Upper lobe of left lung (tissue), 6 donors: ENCODE data around the gene CARMIL3. TPM values are rescaled to one million over a fixed set of nuclear protein-coding genes. Genes with fewer than 3 reads are reported as not detected.

Experiments used
- ATAC-seq, 2 donors: fragments of 200-7000 bp; cut with Tn5 transposase; one replicate each; pipeline ENCODE4 v1.9.1; 2022; ENCODE audit warnings: mild to moderate bottlenecking in 2 of 2, moderate library complexity in 2 of 2; ENCODE audit not compliant: low FRiP score in 2 of 2
- DNase-seq, 2 donors: peaks; one replicate each; pipeline ENCODE4 v3.0.0-alpha.2; 2019 to 2020
- H3K27ac ChIP-seq, 4 donors: fragments of 200-600 bp; sonication (generic); one replicate each; pipeline ENCODE4 v1.5.1; 2016 to 2019
- H3K27me3 ChIP-seq, 4 donors: fragments of 200-600 bp; sonication (generic); one replicate each; pipeline ENCODE4 v1.5.1; 2017 to 2019
- H3K36me3 ChIP-seq, 4 donors: fragments of 200-600 bp; sonication (generic); one replicate each; pipeline ENCODE4 v1.5.1; 2016 to 2019
- H3K4me1 ChIP-seq, 4 donors: fragments of 200-600 bp; sonication (generic); one replicate each; pipeline ENCODE4 v1.5.1; 2018 to 2019
- H3K4me3 ChIP-seq, 4 donors: fragments of 200-600 bp; sonication (generic); one replicate each; pipeline ENCODE4 v1.5.1; 2017 to 2019; ENCODE audit warnings: mild to moderate bottlenecking in 2 of 4, moderate library complexity in 1 of 4
- H3K9me3 ChIP-seq, 4 donors: fragments of 200-600 bp; sonication (generic); one replicate each; pipeline ENCODE4 v1.5.1; 2018 to 2019
- EP300 ChIP-seq, 4 donors: sonication (generic); formaldehyde crosslinking; IDR thresholded peaks; one replicate each; pipeline ENCODE4 v1.5.1; 2017; ENCODE audit warnings: antibody characterized with exemption in 4 of 4, control low read depth in 2 of 4
- POLR2A ChIP-seq, 4 donors: fragments of 450-650 bp; IDR thresholded peaks; one replicate each; pipeline ENCODE4 v1.5.1; 2016 to 2017; ENCODE audit warnings: antibody characterized with exemption in 4 of 4, mild to moderate bottlenecking in 2 of 4
- POLR2AphosphoS5 ChIP-seq, 2 donors: sonication (generic); formaldehyde crosslinking; IDR thresholded peaks; one replicate each; pipeline ENCODE4 v1.5.1; 2017; ENCODE audit warnings: antibody characterized with exemption in 2 of 2
- WGBS, 2 donors: methylation state at CpG; one replicate each; pipeline ENCODE4 v1.1.5; 2017 to 2018; 5-methylcytosine and 5-hydroxymethylcytosine counted together
- total RNA-seq, 6 donors: library from RNA; depleted of rRNA in 4 of 6; stranded (reverse); fragments of >200 nt in 4 of 6; gene quantifications; one replicate each; pipeline versions ENCODE4 v1.1.0 to v1.2.1, GENCODE V29; 2016 to 2021
- TF ChIP-seq, protein P1 (sequence below), 6 experiments: fragments of 450-650 bp in 4 of 6; fragments of 200-600 bp in 2 of 6; sonication (generic) in 2 of 6; IDR thresholded peaks; one replicate each; pipeline ENCODE4 v1.5.1; 2016 to 2019; ENCODE audit warnings: antibody characterized with exemption in 6 of 6
- donor health status: DM: no; HTN: no; CAD: no; lungs with moderate emphysema.
- donor health status: DM: no; HTN: yes; CAD: no; lungs with severe emphysema.

CARMIL3 gene
- total RNA-seq, 6 donors from 2014 or later: 0.39 to 15.7 (median 1.2) TPM

DNA sequence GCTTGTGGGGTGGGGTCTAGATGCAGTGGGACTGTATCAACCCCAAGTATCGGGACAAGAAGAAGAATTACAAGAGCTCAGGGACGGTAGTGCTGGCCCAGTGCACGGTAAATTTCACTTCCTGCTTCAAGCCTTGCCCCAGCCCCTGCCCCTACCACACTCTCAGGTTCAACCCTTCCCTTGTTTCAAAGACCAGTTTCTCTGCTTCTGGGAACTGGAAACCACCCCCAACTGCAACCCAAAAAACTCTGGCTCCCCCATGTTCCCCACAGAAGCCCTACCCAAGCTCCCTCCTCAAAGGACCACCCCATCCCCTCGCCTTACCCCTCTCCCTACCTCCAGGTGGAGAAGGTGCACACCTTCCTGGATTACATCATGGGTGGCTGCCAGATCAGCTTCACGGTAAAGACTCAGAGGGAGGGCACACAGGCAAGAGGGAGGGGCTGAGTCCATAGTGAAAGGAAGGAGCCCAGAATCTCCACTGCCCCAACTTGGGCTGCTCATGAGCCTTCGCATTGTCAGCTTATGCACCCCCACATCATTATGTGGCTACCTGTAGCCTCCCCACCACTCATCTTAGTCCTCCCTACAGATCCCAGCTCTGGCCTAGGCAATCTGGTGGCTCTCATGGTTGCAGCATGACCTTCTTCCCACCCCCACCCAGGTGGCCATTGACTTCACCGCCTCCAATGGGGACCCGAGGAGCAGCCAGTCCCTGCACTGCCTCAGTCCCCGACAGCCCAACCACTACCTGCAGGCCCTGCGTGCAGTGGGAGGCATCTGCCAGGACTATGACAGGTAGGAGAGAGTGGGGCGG lies 23.9 kb downstream of the CARMIL3 start:
- Histone ChIP-seq H3K9me3 (no peaks in the 10 kb centered on the region), H3K27me3 (no peaks in the 10 kb centered on the region), H3K4me3 (no peak overlapping the region), H3K4me1 (peaks cover 2 to 7% (median 5%) of the 10 kb centered on the region in 4 donors), H3K27ac (no peak overlapping the region), H3K36me3 (no peaks in the 10 kb centered on the region)
- TF ChIP-seq POLR2A (IDR thresholded peaks at IDR 0.05) (no peak), POLR2AphosphoS5 (IDR thresholded peaks at IDR 0.05) (no peak), EP300 (IDR thresholded peaks at IDR 0.05) (no peak)
- TF ChIP-seq, protein P1, sequence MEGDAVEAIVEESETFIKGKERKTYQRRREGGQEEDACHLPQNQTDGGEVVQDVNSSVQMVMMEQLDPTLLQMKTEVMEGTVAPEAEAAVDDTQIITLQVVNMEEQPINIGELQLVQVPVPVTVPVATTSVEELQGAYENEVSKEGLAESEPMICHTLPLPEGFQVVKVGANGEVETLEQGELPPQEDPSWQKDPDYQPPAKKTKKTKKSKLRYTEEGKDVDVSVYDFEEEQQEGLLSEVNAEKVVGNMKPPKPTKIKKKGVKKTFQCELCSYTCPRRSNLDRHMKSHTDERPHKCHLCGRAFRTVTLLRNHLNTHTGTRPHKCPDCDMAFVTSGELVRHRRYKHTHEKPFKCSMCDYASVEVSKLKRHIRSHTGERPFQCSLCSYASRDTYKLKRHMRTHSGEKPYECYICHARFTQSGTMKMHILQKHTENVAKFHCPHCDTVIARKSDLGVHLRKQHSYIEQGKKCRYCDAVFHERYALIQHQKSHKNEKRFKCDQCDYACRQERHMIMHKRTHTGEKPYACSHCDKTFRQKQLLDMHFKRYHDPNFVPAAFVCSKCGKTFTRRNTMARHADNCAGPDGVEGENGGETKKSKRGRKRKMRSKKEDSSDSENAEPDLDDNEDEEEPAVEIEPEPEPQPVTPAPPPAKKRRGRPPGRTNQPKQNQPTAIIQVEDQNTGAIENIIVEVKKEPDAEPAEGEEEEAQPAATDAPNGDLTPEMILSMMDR (IDR thresholded peaks at IDR 0.05): no peak
- DNase-seq (no peak), ATAC-seq (no peak)
- 62 to 78% methylated on average over 8 to 11 of the region's 11 CpGs for WGBS, 2 donors

DNA sequence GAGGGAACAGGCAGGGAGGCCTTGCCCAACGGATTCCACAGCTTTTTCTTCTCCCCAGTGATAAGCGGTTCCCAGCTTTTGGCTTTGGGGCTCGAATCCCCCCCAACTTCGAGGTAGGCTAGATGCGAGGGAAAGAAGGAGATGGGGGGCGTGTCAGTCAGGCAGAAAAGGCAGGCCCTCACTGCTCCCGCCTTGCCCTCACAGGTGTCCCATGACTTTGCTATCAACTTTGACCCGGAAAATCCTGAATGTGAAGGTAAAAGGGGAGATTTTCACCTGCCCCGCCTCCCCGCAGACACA lies 24.4 kb downstream of the CARMIL3 start:
- H3K4me1 ChIP-seq: peaks cover 8 to 13% (median 9%) of the 10 kb centered on the region in 4 donors
- ATAC-seq: no peak

DNA sequence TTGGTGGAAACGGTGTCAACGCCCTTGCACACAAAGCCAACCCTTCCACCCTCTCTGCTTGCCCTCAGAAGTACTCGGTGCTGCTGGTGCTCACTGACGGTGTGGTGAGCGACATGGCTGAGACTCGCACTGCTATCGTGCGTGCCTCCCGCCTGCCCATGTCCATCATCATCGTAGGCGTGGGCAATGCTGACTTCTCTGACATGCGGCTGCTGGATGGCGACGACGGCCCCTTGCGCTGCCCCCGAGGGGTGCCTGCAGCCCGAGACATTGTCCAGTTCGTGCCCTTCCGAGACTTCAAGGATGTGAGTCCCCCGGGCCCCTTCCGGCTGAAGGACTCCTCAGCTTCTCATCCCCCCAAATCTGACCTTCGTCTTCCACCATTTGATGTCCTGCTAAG lies 25.3 kb downstream of the CARMIL3 start:
- Histone ChIP-seq H3K4me1 (peaks cover 10 to 20% (median 16%) of the 10 kb centered on the region in 4 donors), H3K4me3 (no peak overlapping the region), H3K27me3 (no peaks in the 10 kb centered on the region), H3K36me3 (no peaks in the 10 kb centered on the region), H3K9me3 (no peaks in the 10 kb centered on the region), H3K27ac (no peak overlapping the region)
- no peak for ATAC-seq
- TF ChIP-seq EP300 (IDR thresholded peaks at IDR 0.05): no peak
- no peak for TF ChIP-seq POLR2A (IDR thresholded peaks at IDR 0.05)
- TF ChIP-seq, protein P1 (IDR thresholded peaks at IDR 0.05): no peak
- TF ChIP-seq POLR2AphosphoS5 (IDR thresholded peaks at IDR 0.05): no peak
- no peak for DNase-seq
- WGBS, 2 donors: 93 to 95% methylated on average over 5 to 23 of the region's 23 CpGs

More for the DNA sequence above, 24.4 kb downstream of the CARMIL3 start:
- WGBS, 2 donors: 86 to 88% methylated on average over 10 of the region's 10 CpGs
- Histone ChIP-seq H3K36me3 (no peaks in the 10 kb centered on the region), H3K4me3 (no peak overlapping the region), H3K27ac (no peak overlapping the region), H3K9me3 (no peaks in the 10 kb centered on the region), H3K27me3 (no peaks in the 10 kb centered on the region)
- DNase-seq: no peak
- TF ChIP-seq EP300 (IDR thresholded peaks at IDR 0.05) (no peak), POLR2A (IDR thresholded peaks at IDR 0.05) (no peak), POLR2AphosphoS5 (IDR thresholded peaks at IDR 0.05) (no peak)
- TF ChIP-seq, protein P1 (IDR thresholded peaks at IDR 0.05): no peak

DNA sequence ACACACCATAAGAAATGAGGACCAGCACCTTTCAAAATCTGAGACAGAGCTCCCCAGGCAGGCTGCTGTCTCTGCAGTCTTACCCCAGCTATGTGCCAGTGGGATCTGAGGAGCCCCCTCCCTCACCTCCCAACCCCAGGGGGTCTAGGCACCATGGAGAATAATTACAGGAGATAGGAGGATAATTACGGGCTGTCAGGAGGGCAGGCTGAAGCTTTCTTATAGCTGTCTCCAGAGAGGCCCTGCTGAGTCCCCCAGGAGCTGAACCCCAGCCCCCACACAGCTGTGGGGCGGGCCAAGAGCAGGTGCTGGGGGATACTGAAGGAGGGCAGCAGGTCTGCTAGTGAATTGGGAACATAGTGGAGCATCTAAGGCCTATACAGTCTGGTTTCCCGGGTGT lies 26.3 kb downstream of the CARMIL3 start:
- Histone ChIP-seq H3K4me1 (peaks cover 5 to 17% (median 16%) of the 10 kb centered on the region in 4 donors), H3K27ac (no peak overlapping the region), H3K36me3 (no peaks in the 10 kb centered on the region), H3K27me3 (no peaks in the 10 kb centered on the region), H3K4me3 (no peak overlapping the region), H3K9me3 (no peaks in the 10 kb centered on the region)
- WGBS, 2 donors: 86 to 100% methylated on average over 2 to 3 of the region's 3 CpGs
- no peak for DNase-seq
- no peak for ATAC-seq
- TF ChIP-seq, protein P1 (IDR thresholded peaks at IDR 0.05): no peak
- TF ChIP-seq EP300 (IDR thresholded peaks at IDR 0.05) (no peak), POLR2AphosphoS5 (IDR thresholded peaks at IDR 0.05) (no peak), POLR2A (IDR thresholded peaks at IDR 0.05) (no peak)
